NCI-H2081 (cell line): ENCODE results near the gene TCEAL7.

ENCODE experiments used
- DNase-seq, 2 experiments: peaks; one replicate each; lab custom pipeline; 2025; lab: John Stamatoyannopoulos, UW

Gene TCEAL7

GRCh38 chrX:103367502-103367901 lies 37.5 kb downstream of the TCEAL7 start:
- DNase-seq: no peak

GRCh38 chrX:103369479-103369878 lies 39.4 kb downstream of the TCEAL7 start:
- no peak for DNase-seq

GRCh38 chrX:103372886-103373285 lies 42.8 kb downstream of the TCEAL7 start:
- no peak for DNase-seq

GRCh38 chrX:103373581-103373980 lies 43.5 kb downstream of the TCEAL7 start:
- DNase-seq: no peak

- peak; percentile 84 to 88 for DNase-seq
These were observed 46.3 kb downstream of the TCEAL7 start, which contains the start of gene BEX3 for GRCh38 chrX:103376118-103376978. TSS of gene BEX3 (plus strand) at chrX:103376538. CDS start at chrX:103377522, 984 bp downstream.

- peak; percentile 66 to 71 for DNase-seq
These were observed 46.9 kb downstream of the TCEAL7 start for GRCh38 chrX:103376979-103377324.

GRCh38 chrX:103378990-103379389 lies 49.0 kb downstream of the TCEAL7 start:
- DNase-seq: no peak
